GM23248 (cell line): ENCODE results near the gene HAND2. TPM values are rescaled to one million over a fixed set of nuclear protein-coding genes. Genes with fewer than 3 reads are reported as not detected.

ENCODE experiments used
- DNase-seq: peaks from one replicate; pipeline ENCODE4 v3.0.0-alpha.2; 2015
- H2AFZ ChIP-seq: fragments of 200-600 bp; sonication (generic); 2 replicates; pipeline ENCODE4 v1.6.1; 2016; ENCODE audit warnings: antibody characterized with exemption
- H3F3A ChIP-seq: fragments of 200-600 bp; sonication (generic); 2 replicates; pipeline ENCODE4 v1.6.1; 2016; ENCODE audit warnings: mild to moderate bottlenecking, antibody characterized with exemption, mixed run types; ENCODE audit not compliant: insufficient read depth
- H3K27ac ChIP-seq: fragments of 200-600 bp; sonication (generic); 2 replicates; pipeline ENCODE4 v1.5.1; 2016; ENCODE audit warnings: mild to moderate bottlenecking
- H3K27me3 ChIP-seq: fragments of 200-600 bp; sonication (generic); replicated peaks from 2 replicates; pipeline ENCODE4 v1.6.1; 2016; ENCODE audit warnings: mild to moderate bottlenecking; ENCODE audit not compliant: insufficient read depth
- H3K36me3 ChIP-seq: fragments of 200-600 bp; sonication (generic); 2 replicates; pipeline ENCODE4 v1.6.1; 2016; ENCODE audit warnings: low read depth, mild to moderate bottlenecking
- H3K4me1 ChIP-seq: fragments of 200-600 bp; sonication (generic); 2 replicates; pipeline ENCODE4 v1.6.1; 2016; ENCODE audit warnings: mild to moderate bottlenecking; ENCODE audit not compliant: insufficient read depth
- H3K4me2 ChIP-seq: fragments of 200-600 bp; sonication (generic); one replicate; pipeline ENCODE4 v1.6.1; 2016; ENCODE audit warnings: mild to moderate bottlenecking; ENCODE audit not compliant: unreplicated experiment
- H3K4me3 ChIP-seq: fragments of 200-600 bp; sonication (generic); 2 replicates; pipeline ENCODE4 v1.5.1; 2016; ENCODE audit warnings: mild to moderate bottlenecking
- H3K79me2 ChIP-seq: fragments of 200-600 bp; sonication (generic); 2 replicates; pipeline ENCODE4 v1.6.1; 2016; ENCODE audit warnings: mild to moderate bottlenecking; ENCODE audit not compliant: insufficient read depth
- H3K9ac ChIP-seq: fragments of 200-600 bp; sonication (generic); 2 replicates; pipeline ENCODE4 v1.6.1; 2016; ENCODE audit warnings: mild to moderate bottlenecking
- H3K9me2 ChIP-seq: fragments of 200-600 bp; sonication (generic); 2 replicates; pipeline ENCODE4 v1.6.1; 2016; ENCODE audit warnings: mixed run types, mild to moderate bottlenecking, moderate library complexity; ENCODE audit not compliant: insufficient read depth
- H3K9me3 ChIP-seq: fragments of 200-600 bp; sonication (generic); one replicate; pipeline ENCODE4 v1.6.1; 2017; ENCODE audit warnings: low read depth
- H4K20me1 ChIP-seq: fragments of 200-600 bp; sonication (generic); 2 replicates; pipeline ENCODE4 v1.6.0; 2016; ENCODE audit not compliant: insufficient read depth
- EZH2 ChIP-seq: fragments of 200-600 bp; sonication (generic); IDR thresholded peaks from 2 replicates; pipeline ENCODE4 v1.6.1; 2018; ENCODE audit warnings: antibody characterized with exemption, mild to moderate bottlenecking; ENCODE audit not compliant: insufficient read depth, poor library complexity, severe bottlenecking
- EZH2phosphoT487 ChIP-seq: fragments of 200-600 bp; sonication (generic); IDR thresholded peaks from 2 replicates; pipeline ENCODE4 v1.6.1; 2018; ENCODE audit warnings: antibody characterized with exemption, moderate library complexity, mild to moderate bottlenecking, low read depth; ENCODE audit not compliant: insufficient read depth
- WGBS, 2 experiments: methylation state at CpG; one replicate each; pipeline ENCODE4 v1.1.6; 2015 to 2017; ENCODE audit warnings: low lambda C conversion rate in 2 of 2, low coverage in 1 of 2; ENCODE audit errors: missing lambda C conversion rate in 2 of 2; 5-methylcytosine and 5-hydroxymethylcytosine counted together
- in situ Hi-C: fragments of 300-500 bp; cut with MboI; formaldehyde crosslinking; loops from 2 replicates; pipeline ENCODE4 v1.15.0; 2020
- polyA plus RNA-seq: library from polyadenylated mRNA; unstranded; fragments of >200 nt; fragmentation: Nextera tagmentation; extraction: Ambion mirVana; gene quantifications from 2 replicates; pipeline ENCODE4 v1.2.1, GENCODE V29; 2016
- total RNA-seq: library from RNA; depleted of rRNA; stranded (reverse); fragments of >200 nt; shearing (Covaris generic); gene quantifications from 2 replicates; pipeline ENCODE4 v1.2.3, GENCODE V29; 2014

Gene HAND2
- total and polyA plus RNA-seq, 2 experiments from 2014 or later: 11.2 to 19.3 TPM

DNA sequence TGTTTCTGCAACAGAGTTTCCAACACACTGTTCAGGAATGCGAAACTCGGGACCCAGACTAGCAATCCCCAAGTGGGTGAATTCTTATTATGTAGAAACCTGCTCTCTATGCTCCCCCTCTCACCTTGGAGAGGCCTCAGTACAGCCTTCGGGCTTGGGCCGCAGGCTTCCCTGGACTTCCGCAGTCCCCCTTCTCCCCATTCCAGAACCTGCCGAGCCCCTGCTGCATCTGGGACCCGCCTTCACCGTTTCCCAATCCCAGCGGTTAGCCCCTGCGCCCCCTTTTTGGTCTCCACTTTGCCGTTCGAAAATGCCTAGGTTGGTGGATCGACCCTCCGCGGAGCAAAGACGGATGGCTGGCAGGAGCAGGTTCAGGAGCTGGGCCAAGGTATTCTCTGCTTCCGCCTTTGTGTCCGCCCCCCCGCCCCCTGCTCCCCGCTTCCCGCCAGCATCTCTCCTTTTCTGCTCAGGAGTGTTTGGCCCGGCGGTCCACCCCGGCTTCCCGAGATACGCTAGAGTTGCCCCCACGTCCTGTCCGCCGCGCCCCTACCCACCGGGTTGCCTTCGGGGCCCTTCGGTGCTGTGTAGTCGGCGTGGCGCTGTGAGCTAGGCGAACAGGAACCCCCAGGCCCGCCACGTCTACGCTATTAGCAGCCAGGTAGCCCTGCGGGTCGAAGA lies 11.5 kb downstream of the HAND2 start:
- no peaks in the 10 kb centered on the region for H3K9me3 ChIP-seq
- peaks cover 3% of the 10 kb centered on the region for H3K79me2 ChIP-seq
- in situ Hi-C loops: loop anchor here (25.0 kb wide), 1 partner anchor 794 kb away; no protein-coding TSS in a partner anchor
- no peaks in the 10 kb centered on the region for H3K27me3 ChIP-seq
- H3K9me2 ChIP-seq: no peaks in the 10 kb centered on the region
- peak overlapping the region; percentile 64 for H3K9ac ChIP-seq
- 60 to 66% methylated on average over 34 to 42 of the region's 42 CpGs for WGBS, 2 experiments
- no peaks in the 10 kb centered on the region for H3K36me3 ChIP-seq
- H3F3A ChIP-seq: peaks cover 37% of the 10 kb centered on the region
- peak overlapping the region; percentile 46; the same call in 1 of the 2 replicates for H3K27ac ChIP-seq
- TF ChIP-seq EZH2phosphoT487 (no peak), EZH2 (no peak)
- peak overlapping the region; percentile 67 for H3K4me2 ChIP-seq
- H3K4me3 ChIP-seq: peak overlapping the region; percentile 60
- no peaks in the 10 kb centered on the region for H4K20me1 ChIP-seq
- H2AFZ ChIP-seq: peak overlapping the region; percentile 61
- peaks cover 34% of the 10 kb centered on the region for H3K4me1 ChIP-seq
- DNase-seq: no peak

DNA sequence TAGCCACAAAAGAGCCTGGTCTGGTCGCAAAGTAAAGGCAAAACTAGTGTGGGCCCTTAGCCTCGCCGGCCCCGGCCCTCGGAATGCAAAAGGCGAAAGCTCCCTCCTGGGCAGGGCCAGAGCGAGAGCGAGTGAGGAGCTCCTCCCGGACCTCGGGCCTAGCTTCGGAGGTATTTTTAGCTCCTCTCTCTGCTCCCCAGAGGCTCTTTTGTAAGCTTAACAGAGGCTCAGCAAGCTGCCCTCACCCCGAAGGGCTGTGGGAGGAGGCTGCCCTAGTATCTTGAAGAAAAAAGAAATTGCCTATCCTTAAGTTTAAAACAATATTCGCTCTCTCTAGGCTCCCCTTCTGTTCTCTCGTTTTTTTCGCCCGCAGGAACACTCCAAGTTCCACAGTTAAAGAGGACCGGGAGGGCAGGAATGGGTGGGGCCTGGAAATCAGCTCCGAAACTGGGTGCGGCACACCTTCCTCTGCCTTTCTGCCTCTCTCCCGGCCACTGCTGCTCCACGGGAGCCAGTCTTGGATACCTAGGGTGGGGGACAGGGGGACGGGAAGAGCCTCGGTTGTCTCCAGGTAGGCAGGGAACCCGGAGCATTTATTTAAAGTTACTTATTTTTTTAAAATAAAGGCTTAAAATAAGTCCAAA lies 12.1 kb downstream of the HAND2 start:
- Histone ChIP-seq H3K9ac (no peak overlapping the region), H3K4me1 (peaks cover 32% of the 10 kb centered on the region), H3K4me3 (no peak overlapping the region), H3K9me3 (no peaks in the 10 kb centered on the region), H4K20me1 (no peaks in the 10 kb centered on the region), H3K79me2 (no peaks in the 10 kb centered on the region), H3K36me3 (no peaks in the 10 kb centered on the region), H2AFZ (no peak overlapping the region), H3K27me3 (no peaks in the 10 kb centered on the region), H3K9me2 (no peaks in the 10 kb centered on the region), H3K4me2 (no peak overlapping the region), H3K27ac (no peak overlapping the region), H3F3A (peaks cover 40% of the 10 kb centered on the region)
- 91 to 96% methylated on average over 24 of the region's 24 CpGs for WGBS, 2 experiments
- TF ChIP-seq EZH2phosphoT487 (no peak), EZH2 (no peak)
- in situ Hi-C loops: loop anchor here (25.0 kb wide), 1 partner anchor 794 kb away; no protein-coding TSS in a partner anchor
- no peak for DNase-seq

DNA sequence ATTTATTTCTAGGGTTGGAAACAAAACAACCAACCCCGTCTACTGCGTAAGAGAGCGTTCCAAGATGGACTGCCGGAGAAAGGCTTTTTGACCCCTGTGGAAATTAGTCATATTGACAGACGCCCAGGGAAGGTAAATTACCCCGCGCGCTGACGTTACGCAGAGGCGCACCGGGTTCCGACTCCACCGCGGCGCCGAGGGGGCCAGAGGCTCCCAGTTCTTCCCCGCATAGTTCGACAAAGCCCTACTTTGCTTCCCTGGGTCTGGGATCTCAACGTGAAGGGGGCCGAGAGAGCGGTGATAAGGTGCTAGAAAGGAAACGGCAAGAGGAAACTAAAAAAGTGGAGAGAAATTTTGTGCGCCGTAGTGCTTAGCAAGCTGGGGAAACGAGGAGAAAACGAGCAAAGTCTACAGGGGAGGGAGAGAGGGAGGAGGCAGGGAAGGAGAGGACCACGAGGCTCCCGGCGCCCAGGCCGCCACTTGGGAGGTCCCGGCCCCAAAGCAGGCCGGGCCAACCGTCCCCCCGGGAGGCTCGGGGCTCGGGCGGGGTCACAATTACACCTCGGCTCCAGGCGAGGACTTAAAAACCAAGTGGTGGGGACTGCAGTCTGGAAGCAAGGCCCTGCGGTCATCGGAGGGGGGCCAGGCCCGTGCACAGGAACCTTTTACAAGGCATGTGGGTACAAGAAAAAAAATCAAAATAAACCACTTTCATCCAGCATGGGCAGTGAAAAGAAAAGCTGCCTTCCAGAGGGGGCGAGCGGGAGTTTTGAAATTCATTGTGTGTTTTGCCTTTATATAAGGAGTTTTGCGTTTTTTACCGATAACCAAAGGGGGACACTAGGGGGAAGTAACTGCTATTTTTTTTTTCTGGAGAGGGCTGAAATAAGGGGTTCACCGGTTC lies 13.2 kb downstream of the HAND2 start:
- H3K36me3 ChIP-seq: no peaks in the 10 kb centered on the region
- TF ChIP-seq EZH2 (no peak), EZH2phosphoT487 (no peak)
- H3K27ac ChIP-seq: no peak overlapping the region
- no peak overlapping the region for H2AFZ ChIP-seq
- peaks cover 44% of the 10 kb centered on the region for H3F3A ChIP-seq
- H4K20me1 ChIP-seq: no peaks in the 10 kb centered on the region
- WGBS, 2 experiments: 90 to 94% methylated on average over 47 to 48 of the region's 48 CpGs
- H3K4me1 ChIP-seq: peaks cover 29% of the 10 kb centered on the region
- in situ Hi-C loops: loop anchor here (25.0 kb wide), 1 partner anchor 795 kb away; no protein-coding TSS in a partner anchor
- H3K9ac ChIP-seq: no peak overlapping the region
- H3K9me2 ChIP-seq: no peaks in the 10 kb centered on the region
- H3K4me3 ChIP-seq: no peak overlapping the region
- H3K79me2 ChIP-seq: no peaks in the 10 kb centered on the region
- no peaks in the 10 kb centered on the region for H3K9me3 ChIP-seq
- H3K27me3 ChIP-seq: no peaks in the 10 kb centered on the region
- H3K4me2 ChIP-seq: no peak overlapping the region
- DNase-seq: no peak

DNA sequence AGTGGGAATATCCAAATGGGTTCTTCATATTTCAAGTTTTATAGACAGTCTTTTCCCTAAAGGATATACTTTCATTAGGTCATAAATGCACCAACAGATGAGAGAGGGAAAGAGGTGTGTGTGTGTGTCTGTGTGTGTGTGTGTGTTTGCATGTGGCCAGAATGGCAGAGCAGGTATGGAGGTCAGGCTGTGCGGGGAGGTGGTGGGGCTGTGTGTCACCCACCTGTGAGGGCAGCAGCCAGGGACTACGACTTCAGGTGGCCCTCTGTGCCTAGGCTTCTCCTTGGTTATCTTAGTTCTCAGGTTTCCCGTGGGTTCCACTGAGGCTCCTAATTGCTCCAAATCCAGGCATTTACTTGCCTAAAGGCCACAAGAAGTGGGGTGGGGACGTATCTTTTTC lies 14.6 kb downstream of the HAND2 start:
- in situ Hi-C loops: loop anchor here (25.0 kb wide), 1 partner anchor 797 kb away; no protein-coding TSS in a partner anchor
- H3K27ac ChIP-seq: no peak overlapping the region
- H3K4me1 ChIP-seq: peaks cover 18% of the 10 kb centered on the region
- H3K36me3 ChIP-seq: no peaks in the 10 kb centered on the region; the same call in 1 of the 2 replicates
- no peaks in the 10 kb centered on the region for H3K27me3 ChIP-seq
- TF ChIP-seq EZH2phosphoT487 (no peak), EZH2 (no peak)
- H3K9me3 ChIP-seq: no peaks in the 10 kb centered on the region
- no peaks in the 10 kb centered on the region for H4K20me1 ChIP-seq
- H3K4me3 ChIP-seq: no peak overlapping the region
- no peak for DNase-seq
- H3K9ac ChIP-seq: no peak overlapping the region
- H3K79me2 ChIP-seq: peaks cover 7% of the 10 kb centered on the region; the same call in 1 of the 2 replicates
- no peak overlapping the region for H3K4me2 ChIP-seq
- H2AFZ ChIP-seq: no peak overlapping the region
- peaks cover 33% of the 10 kb centered on the region for H3F3A ChIP-seq
- no peaks in the 10 kb centered on the region for H3K9me2 ChIP-seq
- 84 to 93% methylated on average over 4 of the region's 4 CpGs for WGBS, 2 experiments
